Measurements from ENCODE around the gene GALM.

GRCh38 chr2:38711558-38711957 is 45.6 kb downstream of the GALM start:
- TF ChIP-seq POLR2A (IDR thresholded peaks at IDR 0.05; ENCODE audit: low read depth, low read length), result no peak
- no peak for TF ChIP-seq GATA2 (IDR thresholded peaks at IDR 0.05; ENCODE audit: insufficient read depth, insufficient read length, low read depth, low read length)
- no peak for TF ChIP-seq EZH2 (IDR thresholded peaks at IDR 0.05; ENCODE audit: borderline replicate concordance, low read depth, low read length, severe bottlenecking)

Measured in endothelial cell of umbilical vein (primary cell).